ENCODE data around the gene SLC6A11.

The SLC6A11 gene

GRCh38 chr3:10792208-10792607, 23.8 kb upstream of the SLC6A11 start:
- no peak for DNase-seq

GRCh38 chr3:10798600-10799367, 17.2 kb upstream of the SLC6A11 start:
- no peak for DNase-seq

- DNase-seq = no peak
Observed at GRCh38 chr3:10804183-10804648, 11.8 kb upstream of the SLC6A11 start.

GRCh38 chr3:10806006-10806405, 10.0 kb upstream of the SLC6A11 start:
- no peak for DNase-seq

GRCh38 chr3:10808130-10808735, 7.8 kb upstream of the SLC6A11 start:
- DNase-seq = no peak

- no peak for DNase-seq
Observed at GRCh38 chr3:10808974-10809373, 7.1 kb upstream of the SLC6A11 start.

GRCh38 chr3:10810376-10810775, 5.7 kb upstream of the SLC6A11 start:
- DNase-seq = no peak

- no peak for DNase-seq
Observed at GRCh38 chr3:10813425-10813824, 2.6 kb upstream of the SLC6A11 start.

GRCh38 chr3:10814623-10815022, 1.4 kb upstream of the SLC6A11 start:
- no peak for DNase-seq

- DNase-seq = no peak
Observed at GRCh38 chr3:10815487-10815886, 541 bp upstream of the SLC6A11 start.

- DNase-seq = no peak
Observed at GRCh38 chr3:10816863-10817253, 830 bp downstream of the SLC6A11 start.

- DNase-seq = no peak
Observed at GRCh38 chr3:10817506-10817905, 1.5 kb downstream of the SLC6A11 start.

GRCh38 chr3:10822055-10822454, 6.0 kb downstream of the SLC6A11 start:
- DNase-seq = no peak

- DNase-seq = no peak
Observed at GRCh38 chr3:10822708-10823515, 6.9 kb downstream of the SLC6A11 start.

- no peak for DNase-seq
Observed at GRCh38 chr3:10823516-10823818, 7.4 kb downstream of the SLC6A11 start.

- no peak for DNase-seq
Observed at GRCh38 chr3:10824468-10824867, 8.4 kb downstream of the SLC6A11 start.

GRCh38 chr3:10833855-10834414, 17.9 kb downstream of the SLC6A11 start:
- DNase-seq = no peak

GRCh38 chr3:10834951-10835350, 18.9 kb downstream of the SLC6A11 start:
- DNase-seq = no peak

GRCh38 chr3:10835406-10835805, 19.4 kb downstream of the SLC6A11 start:
- no peak for DNase-seq

GRCh38 chr3:10836676-10837075, 20.6 kb downstream of the SLC6A11 start:
- DNase-seq = no peak

GRCh38 chr3:10837849-10838248, 21.8 kb downstream of the SLC6A11 start:
- no peak for DNase-seq

- DNase-seq = no peak
Observed at GRCh38 chr3:10839167-10839566, 23.1 kb downstream of the SLC6A11 start.

- no peak for DNase-seq
Observed at GRCh38 chr3:10841100-10841499, 25.1 kb downstream of the SLC6A11 start.

GRCh38 chr3:10843378-10843777, 27.4 kb downstream of the SLC6A11 start:
- no peak for DNase-seq

All from SIG-M5 (cell line).